Mucosa of stomach (tissue), 1 donor: ENCODE data around the gene RBM43.

Source experiments
- H3K27me3 ChIP-seq: one replicate; pipeline ENCODE4 v1.7.0; 2013; ENCODE audit warnings: mild to moderate bottlenecking, low read length; ENCODE audit not compliant: control insufficient read depth, insufficient read depth
- H3K36me3 ChIP-seq: one replicate; pipeline ENCODE4 v1.7.0; 2013; ENCODE audit warnings: low read length; ENCODE audit not compliant: control insufficient read depth, insufficient read depth
- H3K4me1 ChIP-seq: one replicate; pipeline ENCODE4 v1.7.0; 2013; ENCODE audit warnings: mild to moderate bottlenecking, low read length; ENCODE audit not compliant: control insufficient read depth, insufficient read depth
- H3K4me3 ChIP-seq: one replicate; pipeline ENCODE4 v1.7.0; 2013; ENCODE audit warnings: low read length
- H3K9ac ChIP-seq: one replicate; pipeline ENCODE4 v1.7.0; 2013; ENCODE audit warnings: mild to moderate bottlenecking, low read length, moderate library complexity
- H3K9me3 ChIP-seq: one replicate; pipeline ENCODE4 v1.7.0; 2013; ENCODE audit warnings: mild to moderate bottlenecking, low read length, moderate library complexity; ENCODE audit not compliant: control insufficient read depth
- donor health status: Pancreatic carcinoma.

The RBM43 gene

DNA sequence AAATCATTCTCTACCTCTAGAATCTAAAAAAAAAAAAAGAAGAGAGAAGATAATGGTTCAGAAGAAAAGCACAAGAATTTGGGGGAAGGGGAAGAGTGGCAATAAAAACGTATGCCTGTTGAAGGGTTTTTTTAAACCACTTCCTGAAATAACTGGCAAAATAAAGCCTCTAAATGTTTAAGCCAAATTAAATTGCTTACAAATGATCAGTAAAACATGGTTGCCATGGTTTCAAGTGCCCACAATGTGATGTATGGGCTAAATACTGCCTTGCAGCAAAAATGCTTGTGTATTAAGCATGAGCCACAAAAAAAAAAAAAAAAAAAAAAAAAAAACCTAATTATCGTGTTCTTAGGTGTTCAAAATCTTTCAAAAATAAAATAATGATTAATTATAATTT, 60.8 kb downstream of the RBM43 start:
- H3K27me3 ChIP-seq: no peaks in the 10 kb centered on the region
- H3K36me3 ChIP-seq: no peaks in the 10 kb centered on the region
- H3K4me3 ChIP-seq: no peak overlapping the region
- no peaks in the 10 kb centered on the region for H3K9me3 ChIP-seq
- no peak overlapping the region for H3K9ac ChIP-seq
- no peaks in the 10 kb centered on the region for H3K4me1 ChIP-seq

DNA sequence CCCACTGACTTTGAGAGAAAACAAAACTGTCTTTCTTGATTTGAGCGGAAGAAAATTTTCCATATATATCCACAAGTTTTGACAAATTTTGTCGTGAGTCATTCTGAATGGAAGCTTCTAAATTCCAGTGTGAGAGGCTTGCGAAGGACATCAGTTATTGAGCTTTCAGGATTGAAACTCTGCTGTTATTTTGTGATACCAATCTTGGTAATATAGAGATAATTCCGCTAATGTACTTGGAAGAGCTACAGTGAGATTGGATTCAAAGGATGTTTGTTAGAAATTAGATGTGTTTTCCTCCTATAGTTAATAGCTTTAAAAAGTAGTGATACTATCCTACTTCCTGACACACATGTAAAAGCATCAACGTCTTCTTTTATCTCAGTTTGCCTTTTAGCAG, 61.4 kb downstream of the RBM43 start:
- Histone ChIP-seq H3K9me3 (no peaks in the 10 kb centered on the region), H3K36me3 (no peaks in the 10 kb centered on the region), H3K27me3 (no peaks in the 10 kb centered on the region), H3K9ac (no peak overlapping the region), H3K4me1 (no peaks in the 10 kb centered on the region), H3K4me3 (no peak overlapping the region)

DNA sequence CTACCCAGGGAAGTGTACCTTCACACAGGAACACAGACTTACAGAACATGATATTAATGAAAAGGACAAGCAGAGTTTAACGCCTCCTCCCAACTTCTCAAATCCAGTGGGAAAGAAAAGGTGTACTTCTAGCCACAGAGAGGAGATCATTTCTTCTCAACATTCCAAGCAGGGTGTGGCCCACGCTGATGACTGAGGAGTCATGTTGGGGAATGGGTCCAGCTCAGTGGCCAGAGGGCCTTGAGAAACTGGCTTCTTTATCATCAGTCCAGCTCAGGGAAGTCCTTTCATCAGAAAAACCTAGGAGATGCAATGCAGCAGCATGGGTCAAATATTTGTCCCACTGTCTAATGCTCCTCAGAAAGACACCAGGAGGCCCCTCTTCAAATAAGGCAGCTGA, 63.0 kb downstream of the RBM43 start:
- Histone ChIP-seq H3K4me1 (no peaks in the 10 kb centered on the region), H3K27me3 (no peaks in the 10 kb centered on the region), H3K9me3 (no peaks in the 10 kb centered on the region), H3K36me3 (no peaks in the 10 kb centered on the region), H3K4me3 (no peak overlapping the region), H3K9ac (no peak overlapping the region)
